Endodermal cell (in vitro differentiated cells): Measurements from ENCODE around the gene LTBP1. TPM values are rescaled to one million over a fixed set of nuclear protein-coding genes. Genes with fewer than 3 reads are reported as not detected.
A peak's percentile ranks its signal among the peaks of the same experiment; 100 is the strongest.

Experiments used
- DNase-seq: peaks from one replicate; pipeline ENCODE4 v3.0.0-alpha.2; 2017
- H3K27ac ChIP-seq: 2 replicates; pipeline ENCODE4 v1.5.1; 2013; ENCODE audit warnings: mild to moderate bottlenecking, low read depth, low read length, moderate library complexity
- H3K27me3 ChIP-seq: 2 replicates; pipeline ENCODE4 v1.6.1; 2013; ENCODE audit warnings: mild to moderate bottlenecking, low read length, moderate library complexity; ENCODE audit not compliant: insufficient read depth, control insufficient read depth, poor library complexity, severe bottlenecking
- H3K36me3 ChIP-seq: 2 replicates; pipeline ENCODE4 v1.7.0; 2013; ENCODE audit warnings: mild to moderate bottlenecking, low read length, moderate library complexity; ENCODE audit not compliant: control insufficient read depth, insufficient read depth
- H3K4me1 ChIP-seq: one replicate; pipeline ENCODE4 v1.7.0; 2013; ENCODE audit warnings: low read length; ENCODE audit not compliant: control insufficient read depth, insufficient read depth
- H3K4me3 ChIP-seq: 2 replicates; pipeline ENCODE4 v1.5.1; 2013; ENCODE audit warnings: mild to moderate bottlenecking, low read length, moderate library complexity
- H3K9ac ChIP-seq: 2 replicates; pipeline ENCODE4 v1.6.1; 2013; ENCODE audit warnings: mild to moderate bottlenecking, low read length, moderate library complexity; ENCODE audit not compliant: poor library complexity, severe bottlenecking; ENCODE audit errors: extremely low read depth
- H3K9me3 ChIP-seq: 2 replicates; pipeline ENCODE4 v1.6.1; 2013; ENCODE audit warnings: mild to moderate bottlenecking, low read length, moderate library complexity; ENCODE audit not compliant: control insufficient read depth
- H3K27ac Mint-ChIP-seq: 2 replicates; pipeline ENCODE4 v1.8.0; 2020; ENCODE audit warnings: mixed read lengths
- H3K27me3 Mint-ChIP-seq: 2 replicates; pipeline ENCODE4 v1.8.0; 2021; ENCODE audit warnings: mild to moderate bottlenecking, mixed read lengths; ENCODE audit not compliant: insufficient read depth
- H3K36me3 Mint-ChIP-seq: 2 replicates; pipeline ENCODE4 v1.8.0; 2020; ENCODE audit warnings: low read depth, mixed read lengths
- H3K4me1 Mint-ChIP-seq: 2 replicates; pipeline ENCODE4 v1.8.0; 2020; ENCODE audit warnings: mixed read lengths
- H3K4me3 Mint-ChIP-seq: 2 replicates; pipeline ENCODE4 v1.8.0; 2020; ENCODE audit warnings: mild to moderate bottlenecking, moderate library complexity, mixed read lengths
- H3K9me3 Mint-ChIP-seq: 2 replicates; pipeline ENCODE4 v1.8.0; 2020; ENCODE audit warnings: mild to moderate bottlenecking, mixed read lengths
- WGBS, 2 experiments: methylation state at CpG; one replicate each; pipeline versions ENCODE4 v1.1.5 to v1.1.7; 2013; ENCODE audit warnings: missing lambda C conversion rate in 2 of 2, mixed read lengths in 1 of 2; ENCODE audit not compliant: insufficient coverage in 1 of 2, insufficient read length in 1 of 2; 5-methylcytosine and 5-hydroxymethylcytosine counted together
- total RNA-seq, 2 donors: library from RNA; stranded (reverse); fragmentation: NEBNext Ultra II Directional in 1 of 2; extraction: Animal tissue kit (Norgen Biotek cat#: 25700) in 1 of 2; gene quantifications; 2 replicates in 1 of 2; 3 replicates in 1 of 2; pipeline ENCODE4 v1.2.1, GENCODE V29; 2021
- TF ChIP-seq, protein P1 (sequence below): fragments of 200-600 bp; sonication (generic); conservative IDR thresholded peaks from 2 replicates; pipeline ENCODE4 v1.5.0; 2021; ENCODE audit warnings: antibody characterized with exemption, mild to moderate bottlenecking

Gene LTBP1
- total RNA-seq, 2 donors from 2014 or later = 43.2 to 43.4 TPM

- H3K27me3 Mint-ChIP-seq = peaks cover 14% of the 10 kb centered on the region
- Histone ChIP-seq H3K27ac (no peak overlapping the region), H3K36me3 (no peaks in the 10 kb centered on the region), H3K9me3 (peaks cover 5% of the 10 kb centered on the region), H3K27me3 (no peaks in the 10 kb centered on the region), H3K4me3 (no peak overlapping the region), H3K9ac (no peak overlapping the region), H3K4me1 (peaks cover 4% of the 10 kb centered on the region)
- H3K27ac Mint-ChIP-seq = no peak overlapping the region
- peaks cover 6% of the 10 kb centered on the region for H3K9me3 Mint-ChIP-seq
- peaks cover 16% of the 10 kb centered on the region for H3K4me1 Mint-ChIP-seq
- no peak overlapping the region for H3K4me3 Mint-ChIP-seq
- WGBS, 2 experiments = 100% methylated on average over 1 of the region's 1 CpG; no CpG with 5 or more reads in 1 of the 2 experiments
- DNase-seq = no peak
- TF ChIP-seq, protein P1, sequence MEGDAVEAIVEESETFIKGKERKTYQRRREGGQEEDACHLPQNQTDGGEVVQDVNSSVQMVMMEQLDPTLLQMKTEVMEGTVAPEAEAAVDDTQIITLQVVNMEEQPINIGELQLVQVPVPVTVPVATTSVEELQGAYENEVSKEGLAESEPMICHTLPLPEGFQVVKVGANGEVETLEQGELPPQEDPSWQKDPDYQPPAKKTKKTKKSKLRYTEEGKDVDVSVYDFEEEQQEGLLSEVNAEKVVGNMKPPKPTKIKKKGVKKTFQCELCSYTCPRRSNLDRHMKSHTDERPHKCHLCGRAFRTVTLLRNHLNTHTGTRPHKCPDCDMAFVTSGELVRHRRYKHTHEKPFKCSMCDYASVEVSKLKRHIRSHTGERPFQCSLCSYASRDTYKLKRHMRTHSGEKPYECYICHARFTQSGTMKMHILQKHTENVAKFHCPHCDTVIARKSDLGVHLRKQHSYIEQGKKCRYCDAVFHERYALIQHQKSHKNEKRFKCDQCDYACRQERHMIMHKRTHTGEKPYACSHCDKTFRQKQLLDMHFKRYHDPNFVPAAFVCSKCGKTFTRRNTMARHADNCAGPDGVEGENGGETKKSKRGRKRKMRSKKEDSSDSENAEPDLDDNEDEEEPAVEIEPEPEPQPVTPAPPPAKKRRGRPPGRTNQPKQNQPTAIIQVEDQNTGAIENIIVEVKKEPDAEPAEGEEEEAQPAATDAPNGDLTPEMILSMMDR = no peak
- H3K36me3 Mint-ChIP-seq = no peaks in the 10 kb centered on the region
Measured at GRCh38 chr2:32902174-32902573, 44.6 kb upstream of the LTBP1 start.

DNA sequence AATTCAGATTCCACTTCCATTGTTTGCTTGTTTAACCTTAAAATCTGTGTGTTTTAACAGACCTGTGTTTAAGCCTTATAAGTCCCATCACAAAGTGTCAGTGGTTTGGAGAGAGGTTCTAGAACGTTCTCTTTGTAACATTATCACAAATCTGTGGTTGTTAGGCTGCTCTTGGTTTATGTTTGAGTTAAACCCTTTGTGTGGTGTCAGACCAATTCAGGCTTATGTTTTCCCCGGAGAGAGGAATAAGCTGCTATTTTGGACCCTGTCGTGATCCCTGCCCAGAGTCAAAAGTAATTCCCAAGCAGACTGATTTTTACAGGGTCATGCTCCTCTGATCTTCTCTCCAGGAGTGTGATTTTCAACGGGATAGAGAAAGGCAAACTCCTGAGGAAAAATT is 43.8 kb upstream of the LTBP1 start:
- H3K4me1 ChIP-seq = peaks cover 4% of the 10 kb centered on the region
- Mint-ChIP-seq H3K9me3 (peaks cover 4% of the 10 kb centered on the region), H3K4me3 (no peak overlapping the region), H3K36me3 (no peaks in the 10 kb centered on the region), H3K4me1 (peaks cover 16% of the 10 kb centered on the region), H3K27me3 (peaks cover 9% of the 10 kb centered on the region), H3K27ac (no peak overlapping the region)
- no peak overlapping the region for H3K9ac ChIP-seq
- H3K27ac ChIP-seq = peak overlapping the region; percentile 32
- DNase-seq = no peak
- H3K9me3 ChIP-seq = no peaks in the 10 kb centered on the region
- no peaks in the 10 kb centered on the region for H3K27me3 ChIP-seq
- TF ChIP-seq, protein P1 = no peak
- WGBS, 2 experiments = 41 to 63% methylated on average over 2 to 4 of the region's 4 CpGs
- H3K36me3 ChIP-seq = no peaks in the 10 kb centered on the region
- H3K4me3 ChIP-seq = no peak overlapping the region

DNA sequence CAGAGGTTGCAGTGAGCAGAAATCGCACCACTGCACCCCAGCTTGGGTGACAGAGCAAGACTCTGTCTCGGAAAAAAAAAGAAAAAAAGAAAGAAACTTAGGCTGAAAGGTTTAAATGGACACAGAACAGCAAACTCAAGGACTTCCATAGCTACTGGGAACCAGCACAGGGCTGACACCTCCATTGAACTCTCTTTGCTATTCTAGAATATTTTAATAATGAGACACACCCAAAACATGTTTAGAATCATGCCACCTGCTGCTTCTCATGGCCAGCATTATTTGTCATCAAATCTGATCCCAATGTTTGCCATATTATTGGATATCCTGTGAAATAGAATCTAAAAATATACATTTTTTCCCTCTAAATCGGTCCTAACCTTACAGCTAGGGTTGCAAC is 42.7 kb upstream of the LTBP1 start:
- peaks cover 4% of the 10 kb centered on the region for H3K9me3 Mint-ChIP-seq
- H3K36me3 Mint-ChIP-seq = no peaks in the 10 kb centered on the region
- Histone ChIP-seq H3K4me1 (peaks cover 4% of the 10 kb centered on the region), H3K9ac (no peak overlapping the region), H3K4me3 (no peak overlapping the region), H3K27ac (no peak overlapping the region), H3K27me3 (no peaks in the 10 kb centered on the region), H3K9me3 (no peaks in the 10 kb centered on the region), H3K36me3 (no peaks in the 10 kb centered on the region)
- H3K27me3 Mint-ChIP-seq = peaks cover 8% of the 10 kb centered on the region
- 82 to 97% methylated on average over 2 of the region's 3 CpGs for WGBS, 2 experiments
- no peak overlapping the region for H3K27ac Mint-ChIP-seq
- no peak overlapping the region for H3K4me3 Mint-ChIP-seq
- TF ChIP-seq, protein P1 = no peak
- peaks cover 10% of the 10 kb centered on the region for H3K4me1 Mint-ChIP-seq
- no peak for DNase-seq
